Panc1 (cell line): ENCODE results near the gene TPPP. TPM values are rescaled to one million over a fixed set of nuclear protein-coding genes. Genes with fewer than 3 reads are reported as not detected.

ENCODE experiments used
- ATAC-seq: fragments of 200-7000 bp; cut with Tn5 transposase; 2 replicates; pipeline ENCODE4 v1.9.1; 2020; ENCODE audit warnings: mild to moderate bottlenecking, moderate library complexity
- BruUV-seq: library from RNA; stranded (reverse); fragments of 400-500 nt; replicated peaks from 2 replicates; lab custom pipeline; 2021; lab: Mats Ljungman, UMichigan
- CTCF ChIA-PET: fragments of 300-600 bp; sonication (Branson Sonifier 250); formaldehyde crosslinking; loops from one replicate; lab custom pipeline; 2022; ENCODE audit warnings: antibody characterized with exemption; lab: Charles Lee
- POLR2A ChIA-PET: fragments of 300-600 bp; sonication (Branson Sonifier 250); formaldehyde crosslinking; loops from one replicate; lab custom pipeline; 2022; ENCODE audit warnings: antibody characterized with exemption; lab: Charles Lee
- DNase-seq: peaks from one replicate; pipeline ENCODE4 v3.0.0-alpha.2; 2010; ENCODE audit warnings: low read depth, low spot score
- H3K27ac ChIP-seq: 2 replicates; pipeline ENCODE4 v1.5.1; 2011; ENCODE audit warnings: mild to moderate bottlenecking, low read length, inconsistent platforms
- H3K27me3 ChIP-seq: fragments of 200-500 bp; sonication (Bioruptor generic); 2 replicates; pipeline ENCODE4 v1.6.0; 2014; ENCODE audit warnings: low read length, inconsistent platforms; ENCODE audit not compliant: control insufficient read depth, insufficient read depth
- H3K36me3 ChIP-seq: fragments of 200-500 bp; sonication (Bioruptor generic); 2 replicates; pipeline ENCODE4 v1.5.1; 2014; ENCODE audit warnings: inconsistent platforms, mild to moderate bottlenecking, low read length, moderate library complexity; ENCODE audit not compliant: control insufficient read depth, insufficient read depth
- H3K4me1 ChIP-seq: 2 replicates; pipeline ENCODE4 v1.5.1; 2011; ENCODE audit warnings: inconsistent platforms, mild to moderate bottlenecking, low read length, moderate library complexity; ENCODE audit not compliant: control insufficient read depth, insufficient read depth
- H3K4me3 ChIP-seq, 2 experiments: 2 replicates each; pipeline ENCODE4 v1.5.1; 2011 to 2012; ENCODE audit warnings: low read depth in 2 of 2, low read length in 2 of 2, mild to moderate bottlenecking in 2 of 2, inconsistent platforms in 1 of 2, moderate library complexity in 1 of 2
- H3K9me3 ChIP-seq: fragments of 200-500 bp; sonication (Bioruptor generic); 2 replicates; pipeline ENCODE4 v1.5.1; 2014; ENCODE audit warnings: low read depth, mild to moderate bottlenecking, inconsistent platforms, low read length, moderate library complexity; ENCODE audit not compliant: control insufficient read depth, insufficient read depth
- POLR2AphosphoS5 ChIP-seq: IDR thresholded peaks from 2 replicates; pipeline ENCODE4 v1.6.1; 2012; ENCODE audit warnings: mild to moderate bottlenecking, low read depth, low read length, moderate library complexity
- SIN3A ChIP-seq: IDR thresholded peaks from 2 replicates; pipeline ENCODE4 v1.6.1; 2012; ENCODE audit warnings: low read depth, mild to moderate bottlenecking, low read length, moderate library complexity, borderline replicate concordance; ENCODE audit not compliant: insufficient read depth
- TCF7L2 ChIP-seq: IDR thresholded peaks from 2 replicates; pipeline ENCODE4 v1.6.1; 2011; ENCODE audit warnings: mild to moderate bottlenecking, low read depth, low read length, inconsistent platforms
- in situ Hi-C: cut with HindIII; loops from 2 replicates; pipeline ENCODE4 v1.10.0; 2016; ENCODE audit warnings: low sequenced_read_pairs, low pct_unique_long_range_greater_than_20kb
- intact Hi-C: fragments of 100-400 bp; cut with micrococcal nuclease; formaldehyde crosslinking; loops from one replicate; pipeline ENCODE4 v1.10.0; 2022; ENCODE audit not compliant: unreplicated experiment
- total RNA-seq: library from RNA; stranded (reverse); gene quantifications from one replicate; pipeline ENCODE4 v1.2.1, GENCODE V29; 2021; ENCODE audit not compliant: unreplicated experiment
- TF ChIP-seq, protein P1 (sequence below): fragments of 450-650 bp; IDR thresholded peaks from 2 replicates; pipeline ENCODE4 v1.5.1; 2017; ENCODE audit warnings: mild to moderate bottlenecking
- TF ChIP-seq, protein P2 (sequence below), 2 experiments: IDR thresholded peaks; 2 replicates each; pipeline ENCODE4 v1.6.1; 2011 to 2012; ENCODE audit warnings: low read depth in 2 of 2, control low read depth in 1 of 2, low read length in 1 of 2, mild to moderate bottlenecking in 1 of 2, moderate library complexity in 1 of 2; ENCODE audit not compliant: insufficient read depth in 1 of 2

TPPP gene
- total RNA-seq, 1 experiment from 2014 or later = 0.98 TPM

DNA sequence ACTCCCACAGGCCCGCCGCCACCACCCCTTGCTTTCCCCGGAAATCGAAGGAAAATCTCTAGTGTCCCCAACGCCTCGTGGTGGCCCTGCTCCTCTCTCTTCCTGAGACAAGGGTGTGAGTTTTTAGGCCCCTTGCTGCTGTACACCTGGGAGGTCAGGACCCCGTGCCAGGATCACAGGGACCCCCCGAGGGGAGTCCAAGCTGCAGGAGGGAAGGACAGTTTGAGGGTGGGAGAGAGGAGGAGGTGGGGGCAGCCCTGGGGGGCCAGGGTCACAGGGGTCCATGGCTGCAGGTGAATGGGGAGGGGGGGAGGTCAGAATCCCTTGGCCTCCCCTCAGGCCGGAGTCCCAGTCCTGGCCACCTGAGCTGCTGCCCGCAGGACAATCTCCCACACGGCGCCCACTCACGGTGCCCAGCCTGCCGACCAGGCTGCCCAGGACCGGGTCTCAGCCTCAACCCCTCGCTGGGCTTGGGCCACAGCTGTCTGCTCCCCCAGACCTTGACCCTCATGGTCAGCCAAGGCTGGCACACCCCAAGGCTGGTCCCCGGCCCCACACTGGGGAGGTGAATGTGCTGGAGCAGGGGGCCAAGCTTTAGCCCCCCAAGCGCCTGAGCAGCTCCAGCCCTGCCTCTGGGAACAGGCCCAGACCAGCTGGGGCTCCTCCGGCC, 19.9 kb downstream of the TPPP start:
- Histone ChIP-seq H3K4me3 (peak overlapping the region in 1 of 2 experiments; percentile 49; a peak in 2 of 4 replicates), H3K4me1 (peaks cover 52% of the 10 kb centered on the region), H3K27ac (no peak overlapping the region), H3K9me3 (no peaks in the 10 kb centered on the region), H3K27me3 (no peaks in the 10 kb centered on the region), H3K36me3 (no peaks in the 10 kb centered on the region)
- TF ChIP-seq POLR2AphosphoS5 = peak; percentile 26
- TF ChIP-seq, protein P1, sequence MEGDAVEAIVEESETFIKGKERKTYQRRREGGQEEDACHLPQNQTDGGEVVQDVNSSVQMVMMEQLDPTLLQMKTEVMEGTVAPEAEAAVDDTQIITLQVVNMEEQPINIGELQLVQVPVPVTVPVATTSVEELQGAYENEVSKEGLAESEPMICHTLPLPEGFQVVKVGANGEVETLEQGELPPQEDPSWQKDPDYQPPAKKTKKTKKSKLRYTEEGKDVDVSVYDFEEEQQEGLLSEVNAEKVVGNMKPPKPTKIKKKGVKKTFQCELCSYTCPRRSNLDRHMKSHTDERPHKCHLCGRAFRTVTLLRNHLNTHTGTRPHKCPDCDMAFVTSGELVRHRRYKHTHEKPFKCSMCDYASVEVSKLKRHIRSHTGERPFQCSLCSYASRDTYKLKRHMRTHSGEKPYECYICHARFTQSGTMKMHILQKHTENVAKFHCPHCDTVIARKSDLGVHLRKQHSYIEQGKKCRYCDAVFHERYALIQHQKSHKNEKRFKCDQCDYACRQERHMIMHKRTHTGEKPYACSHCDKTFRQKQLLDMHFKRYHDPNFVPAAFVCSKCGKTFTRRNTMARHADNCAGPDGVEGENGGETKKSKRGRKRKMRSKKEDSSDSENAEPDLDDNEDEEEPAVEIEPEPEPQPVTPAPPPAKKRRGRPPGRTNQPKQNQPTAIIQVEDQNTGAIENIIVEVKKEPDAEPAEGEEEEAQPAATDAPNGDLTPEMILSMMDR = no peak
- no peak for TF ChIP-seq SIN3A
- ChIA-PET CTCF (interaction anchor here (0.5 kb wide), 1 partner anchor 178 kb away, joined by 4 read pairs; no protein-coding TSS in a partner anchor), POLR2A (interaction anchor here (0.6 to 0.7 kb wide), 2 partner anchors 215 to 230 kb away, joined by 7 to 9 read pairs; no protein-coding TSS in a partner anchor)
- in situ Hi-C loops = no loop called here
- no peak for ATAC-seq
- intact Hi-C loops = loop anchor here (5.0 kb wide), 1 partner anchor 229 kb away; no protein-coding TSS in a partner anchor
- DNase-seq = no peak
- BruUV-seq = no TSS peak

DNA sequence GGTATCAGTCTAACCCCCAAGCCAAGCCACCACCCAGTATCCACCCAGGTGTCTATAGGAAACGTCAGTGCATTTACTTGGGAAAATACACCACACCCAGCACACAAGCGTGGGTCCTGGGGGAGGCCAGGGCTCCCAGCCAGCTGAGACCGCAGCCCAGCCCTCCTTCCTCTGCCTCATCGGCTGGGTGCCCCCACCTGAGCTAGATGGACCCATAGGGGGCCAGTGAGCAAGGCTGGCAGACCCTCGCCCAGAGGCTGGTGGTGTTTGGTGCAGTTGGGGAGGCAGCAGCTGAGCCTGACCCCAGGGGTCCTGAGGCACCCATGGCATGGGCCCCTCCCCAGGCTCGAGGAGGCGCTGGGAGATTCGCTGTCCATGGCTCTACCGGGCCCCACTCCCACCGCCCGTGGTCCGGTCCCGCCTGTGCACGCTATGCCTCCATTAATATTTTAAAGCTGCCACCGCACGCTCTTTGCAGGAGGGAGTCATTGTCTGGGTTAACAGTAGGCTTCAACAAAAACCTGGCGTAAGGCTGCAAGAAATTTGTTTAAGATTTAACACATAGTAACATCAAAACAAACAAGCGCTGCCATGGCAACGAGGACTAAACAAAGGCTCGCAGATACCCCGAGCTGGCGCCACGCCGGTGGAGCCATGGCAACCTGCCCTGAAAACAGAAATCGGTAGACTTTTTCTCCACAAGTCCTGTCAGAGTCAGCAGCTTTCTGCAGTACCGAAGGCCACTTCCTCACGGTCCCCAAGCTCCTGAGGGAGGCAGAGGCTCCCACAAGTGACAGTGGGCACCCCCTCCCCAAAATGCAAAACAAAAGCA, 20.6 kb downstream of the TPPP start:
- no TSS peak for BruUV-seq
- TF ChIP-seq TCF7L2 (no peak), SIN3A (peak; percentile 51; the same call in 1 of the 2 replicates)
- ChIA-PET CTCF (no interaction called here), POLR2A (interaction anchor here (0.6 to 0.7 kb wide), 2 partner anchors 216 to 231 kb away, joined by 7 to 9 read pairs; no protein-coding TSS in a partner anchor)
- Histone ChIP-seq H3K27me3 (no peaks in the 10 kb centered on the region), H3K4me1 (peaks cover 52% of the 10 kb centered on the region), H3K36me3 (no peaks in the 10 kb centered on the region; the same call in 1 of the 2 replicates), H3K27ac (peak overlapping the region; percentile 57), H3K9me3 (no peaks in the 10 kb centered on the region), H3K4me3 (peak overlapping the region; percentile 3 to 49; a peak in 2 of 4 replicates)
- in situ Hi-C loops = no loop called here
- ATAC-seq = peak; percentile 10
- intact Hi-C loops = loop anchor here (5.0 kb wide), 1 partner anchor 230 kb away; no protein-coding TSS in a partner anchor
- no peak for DNase-seq

DNA sequence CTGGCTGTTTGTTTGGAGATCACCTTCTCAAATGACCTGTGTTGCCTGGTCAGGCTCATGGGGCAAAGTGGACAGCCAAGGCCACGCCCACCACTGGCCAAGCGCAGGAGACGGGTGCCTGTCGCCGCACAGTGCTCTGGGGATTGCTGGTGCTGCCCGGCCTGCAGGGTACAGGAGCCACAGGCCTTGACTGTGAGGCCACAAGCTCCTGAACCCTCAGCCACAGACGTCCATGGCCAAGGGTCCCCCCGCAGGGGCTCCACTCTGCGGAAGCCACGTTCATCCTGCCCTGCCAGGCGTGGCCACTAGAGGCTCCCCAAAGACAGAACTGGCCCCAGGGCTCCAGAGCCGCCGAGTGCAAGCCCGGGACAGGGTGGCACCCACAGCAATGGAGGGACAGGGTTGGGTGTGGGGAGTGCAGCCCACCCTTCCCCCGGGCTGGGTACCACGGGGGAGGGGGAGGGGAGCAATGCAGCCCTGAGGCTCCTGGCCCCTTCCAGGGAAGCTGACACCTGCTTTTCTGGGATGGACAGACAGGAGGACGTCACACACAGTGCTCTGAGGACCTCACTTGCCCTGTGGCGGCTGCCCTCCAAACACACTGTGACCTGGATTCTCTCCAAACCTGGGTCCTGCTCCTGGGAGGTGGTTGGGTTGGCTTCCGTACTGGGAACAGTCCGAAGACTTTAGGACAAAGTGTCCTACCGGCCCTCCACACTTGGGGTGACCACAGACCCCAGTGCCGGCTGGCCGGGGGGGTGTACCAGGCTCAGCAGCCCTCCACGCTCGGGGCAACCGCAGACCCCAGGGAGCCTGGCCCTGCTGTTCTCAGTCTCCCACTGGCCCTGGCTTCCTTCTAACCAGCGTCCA, 21.5 kb downstream of the TPPP start:
- Histone ChIP-seq H3K9me3 (no peaks in the 10 kb centered on the region), H3K4me3 (peak overlapping the region; percentile 22 to 49; a peak in 3 of 4 replicates), H3K27ac (peak overlapping the region; percentile 57), H3K4me1 (peaks cover 52% of the 10 kb centered on the region), H3K27me3 (no peaks in the 10 kb centered on the region), H3K36me3 (no peaks in the 10 kb centered on the region; the same call in 1 of the 2 replicates)
- intact Hi-C loops (loop anchor here (5.0 kb wide), 1 partner anchor 231 kb away; no protein-coding TSS in a partner anchor), in situ Hi-C loops (no loop called here)
- POLR2A ChIA-PET = no interaction called here
- ATAC-seq = peak; percentile 67
- 0 out of 2 replicates have a peak, but pooled peaks have one; percentile 57 for TF ChIP-seq SIN3A
- TF ChIP-seq, protein P1 = peak; percentile 96
- TF ChIP-seq, protein P2, sequence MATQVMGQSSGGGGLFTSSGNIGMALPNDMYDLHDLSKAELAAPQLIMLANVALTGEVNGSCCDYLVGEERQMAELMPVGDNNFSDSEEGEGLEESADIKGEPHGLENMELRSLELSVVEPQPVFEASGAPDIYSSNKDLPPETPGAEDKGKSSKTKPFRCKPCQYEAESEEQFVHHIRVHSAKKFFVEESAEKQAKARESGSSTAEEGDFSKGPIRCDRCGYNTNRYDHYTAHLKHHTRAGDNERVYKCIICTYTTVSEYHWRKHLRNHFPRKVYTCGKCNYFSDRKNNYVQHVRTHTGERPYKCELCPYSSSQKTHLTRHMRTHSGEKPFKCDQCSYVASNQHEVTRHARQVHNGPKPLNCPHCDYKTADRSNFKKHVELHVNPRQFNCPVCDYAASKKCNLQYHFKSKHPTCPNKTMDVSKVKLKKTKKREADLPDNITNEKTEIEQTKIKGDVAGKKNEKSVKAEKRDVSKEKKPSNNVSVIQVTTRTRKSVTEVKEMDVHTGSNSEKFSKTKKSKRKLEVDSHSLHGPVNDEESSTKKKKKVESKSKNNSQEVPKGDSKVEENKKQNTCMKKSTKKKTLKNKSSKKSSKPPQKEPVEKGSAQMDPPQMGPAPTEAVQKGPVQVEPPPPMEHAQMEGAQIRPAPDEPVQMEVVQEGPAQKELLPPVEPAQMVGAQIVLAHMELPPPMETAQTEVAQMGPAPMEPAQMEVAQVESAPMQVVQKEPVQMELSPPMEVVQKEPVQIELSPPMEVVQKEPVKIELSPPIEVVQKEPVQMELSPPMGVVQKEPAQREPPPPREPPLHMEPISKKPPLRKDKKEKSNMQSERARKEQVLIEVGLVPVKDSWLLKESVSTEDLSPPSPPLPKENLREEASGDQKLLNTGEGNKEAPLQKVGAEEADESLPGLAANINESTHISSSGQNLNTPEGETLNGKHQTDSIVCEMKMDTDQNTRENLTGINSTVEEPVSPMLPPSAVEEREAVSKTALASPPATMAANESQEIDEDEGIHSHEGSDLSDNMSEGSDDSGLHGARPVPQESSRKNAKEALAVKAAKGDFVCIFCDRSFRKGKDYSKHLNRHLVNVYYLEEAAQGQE (IDR thresholded peaks at IDR 0.05; ENCODE audit: insufficient read depth in 1 of 2, low read depth in 2 of 2, low read length in 1 of 2) = no peak
- CTCF ChIA-PET = no interaction called here
- peak; percentile 68 for DNase-seq
- BruUV-seq = no TSS peak
